ENCODE data around the gene SPAG8. TPM values are rescaled to one million over a fixed set of nuclear protein-coding genes. Genes with fewer than 3 reads are reported as not detected.

SPAG8 gene
- total RNA-seq, 2 experiments from 2014 or later = 1.1 to 3.6 TPM

DNA sequence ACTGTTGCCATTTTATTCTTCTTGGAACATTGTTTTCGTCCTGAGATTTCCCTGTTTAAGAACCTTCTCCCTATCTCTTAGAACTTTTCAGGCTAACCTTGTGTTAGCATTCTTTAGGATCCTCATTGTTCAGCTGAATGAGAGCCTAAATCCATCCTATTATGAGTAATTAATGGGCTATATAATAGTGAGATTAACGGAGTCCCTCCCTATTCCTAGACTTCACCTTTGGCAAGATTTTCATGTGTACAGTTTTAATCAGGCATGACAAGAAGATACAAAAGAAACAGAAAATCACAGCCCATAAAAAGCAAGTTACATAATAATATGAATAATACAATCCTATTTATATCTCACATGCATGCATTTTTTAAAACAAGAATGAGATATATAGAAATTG lies 48.9 kb downstream of the SPAG8 start:
- intact Hi-C loops (cut with micrococcal nuclease; ENCODE audit: unreplicated experiment) = no loop called here
- no TSS peak for BruUV-seq (replicated peaks)

DNA sequence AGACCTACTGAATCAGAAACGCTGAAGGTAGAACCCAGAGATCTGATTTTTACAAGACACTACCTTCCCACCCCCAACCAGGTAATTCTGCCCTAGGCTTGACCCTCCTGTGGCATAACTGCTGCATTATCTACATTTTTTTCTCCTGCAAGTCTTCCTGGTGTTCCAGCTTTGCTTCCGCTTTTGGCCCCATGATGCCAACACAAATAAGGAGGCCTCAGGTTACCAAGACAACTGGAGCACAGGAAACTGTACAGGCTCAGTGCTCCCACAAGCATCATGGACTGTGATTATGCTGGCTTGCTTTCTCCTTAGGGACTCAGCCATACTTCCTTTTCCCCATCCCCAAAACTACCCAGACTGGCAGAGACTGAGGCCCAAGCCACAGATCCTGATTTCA lies 51.4 kb downstream of the SPAG8 start:
- H3K36me3 ChIP-seq (ENCODE audit: insufficient read depth, low read length) = peaks cover 26% of the 10 kb centered on the region
- CTCF ChIA-PET (ENCODE audit: unreplicated experiment) = interaction anchor here (0.5 to 1.6 kb wide), 2 partner anchors 15 to 76 kb away, joined by 3 to 4 read pairs; no protein-coding TSS in a partner anchor
- peak overlapping the region; percentile 9 for H3K27ac ChIP-seq (ENCODE audit: low read depth, low read length, poor library complexity, severe bottlenecking)
- peaks cover 69% of the 10 kb centered on the region for H3K4me1 ChIP-seq (ENCODE audit: insufficient read depth, low read length, poor library complexity, severe bottlenecking)
- no peak overlapping the region for H2AFZ ChIP-seq (ENCODE audit: low read length)
- no peak overlapping the region for H3K4me3 ChIP-seq (ENCODE audit: low read depth, low read length, poor library complexity, severe bottlenecking)
- H3K9me3 ChIP-seq (ENCODE audit: low read length) = peaks cover 10% of the 10 kb centered on the region; the same call in 1 of the 2 replicates
- POLR2A ChIA-PET = interaction anchor here (0.8 to 1.5 kb wide), 6 partner anchors 9 to 28 kb away, joined by 3 to 5 read pairs (median 4); partner anchors contain the start of genes CREB3, GBA2 and RGP1
- no peaks in the 10 kb centered on the region for H4K20me1 ChIP-seq (ENCODE audit: insufficient read depth, low read length)
- BruUV-seq (replicated peaks) = no TSS peak
- intact Hi-C loops (cut with micrococcal nuclease; ENCODE audit: unreplicated experiment) = no loop called here
- peak overlapping the region; percentile 9; the same call in 1 of the 2 replicates for H3K4me2 ChIP-seq (ENCODE audit: low read length)
- H3K9me2 ChIP-seq (ENCODE audit: insufficient read depth, low read length) = no peaks in the 10 kb centered on the region
- peaks cover 49% of the 10 kb centered on the region for H3K79me2 ChIP-seq (ENCODE audit: insufficient read depth, low read depth, low read length)
- no peak for TF ChIP-seq EZH2phosphoT487 (IDR thresholded peaks at IDR 0.05; ENCODE audit: borderline replicate concordance, low read depth, low read length)
- TF ChIP-seq, protein P1, sequence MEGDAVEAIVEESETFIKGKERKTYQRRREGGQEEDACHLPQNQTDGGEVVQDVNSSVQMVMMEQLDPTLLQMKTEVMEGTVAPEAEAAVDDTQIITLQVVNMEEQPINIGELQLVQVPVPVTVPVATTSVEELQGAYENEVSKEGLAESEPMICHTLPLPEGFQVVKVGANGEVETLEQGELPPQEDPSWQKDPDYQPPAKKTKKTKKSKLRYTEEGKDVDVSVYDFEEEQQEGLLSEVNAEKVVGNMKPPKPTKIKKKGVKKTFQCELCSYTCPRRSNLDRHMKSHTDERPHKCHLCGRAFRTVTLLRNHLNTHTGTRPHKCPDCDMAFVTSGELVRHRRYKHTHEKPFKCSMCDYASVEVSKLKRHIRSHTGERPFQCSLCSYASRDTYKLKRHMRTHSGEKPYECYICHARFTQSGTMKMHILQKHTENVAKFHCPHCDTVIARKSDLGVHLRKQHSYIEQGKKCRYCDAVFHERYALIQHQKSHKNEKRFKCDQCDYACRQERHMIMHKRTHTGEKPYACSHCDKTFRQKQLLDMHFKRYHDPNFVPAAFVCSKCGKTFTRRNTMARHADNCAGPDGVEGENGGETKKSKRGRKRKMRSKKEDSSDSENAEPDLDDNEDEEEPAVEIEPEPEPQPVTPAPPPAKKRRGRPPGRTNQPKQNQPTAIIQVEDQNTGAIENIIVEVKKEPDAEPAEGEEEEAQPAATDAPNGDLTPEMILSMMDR (conservative IDR thresholded peaks at IDR 0.05; ENCODE audit: low read length) = no peak
- no peak for DNase-seq (ENCODE audit: low spot score)

More for the DNA sequence above, 48.9 kb downstream of the SPAG8 start:
- Histone ChIP-seq H4K20me1 (ENCODE audit: insufficient read depth, low read length) (no peaks in the 10 kb centered on the region), H3K9me3 (ENCODE audit: low read length) (peaks cover 10% of the 10 kb centered on the region; the same call in 1 of the 2 replicates), H3K9me2 (ENCODE audit: insufficient read depth, low read length) (no peaks in the 10 kb centered on the region), H3K79me2 (ENCODE audit: insufficient read depth, low read depth, low read length) (peaks cover 48% of the 10 kb centered on the region), H3K36me3 (ENCODE audit: insufficient read depth, low read length) (peaks cover 26% of the 10 kb centered on the region), H2AFZ (ENCODE audit: low read length) (no peak overlapping the region), H3K4me2 (ENCODE audit: low read length) (peak overlapping the region; percentile 39), H3K4me3 (ENCODE audit: low read depth, low read length, poor library complexity, severe bottlenecking) (no peak overlapping the region), H3K27ac (ENCODE audit: low read depth, low read length, poor library complexity, severe bottlenecking) (peak overlapping the region; percentile 5), H3K4me1 (ENCODE audit: insufficient read depth, low read length, poor library complexity, severe bottlenecking) (peaks cover 68% of the 10 kb centered on the region)
- TF ChIP-seq EZH2phosphoT487 (IDR thresholded peaks at IDR 0.05; ENCODE audit: borderline replicate concordance, low read depth, low read length) = no peak
- TF ChIP-seq, protein P1 (conservative IDR thresholded peaks at IDR 0.05; ENCODE audit: low read length) = no peak
- ChIA-PET CTCF (ENCODE audit: unreplicated experiment) (interaction anchor here (0.9 kb wide), 1 partner anchor 20 kb away, joined by 3 read pairs; no protein-coding TSS in a partner anchor), POLR2A (interaction anchor here (0.9 to 1.7 kb wide), 4 partner anchors 9 to 14 kb away, joined by 5 to 9 read pairs (median 6); partner anchors contain the start of genes GBA2 and RGP1)
- no peak for DNase-seq (ENCODE audit: low spot score)

DNA sequence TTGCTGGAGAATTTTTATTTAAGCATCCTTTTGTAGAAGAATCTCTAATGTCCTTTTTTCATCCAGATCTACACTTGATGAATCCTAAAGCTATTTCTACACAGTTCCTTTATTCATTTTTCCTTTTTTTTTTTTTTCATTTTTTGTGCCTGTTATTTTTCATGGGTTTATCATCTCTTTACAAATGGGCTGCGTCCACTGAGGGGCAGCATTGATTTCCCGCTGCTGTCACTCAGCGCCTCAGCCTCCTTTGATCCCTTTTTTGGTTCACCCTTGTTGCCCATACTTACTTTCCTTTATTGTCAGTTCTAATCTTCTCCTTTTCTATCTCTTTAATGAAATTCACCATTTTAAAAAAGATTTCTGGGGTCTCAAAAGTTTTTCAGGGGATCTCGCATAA lies 52.3 kb downstream of the SPAG8 start:
- POLR2A ChIA-PET = interaction anchor here (1.3 to 2.8 kb wide), 6 partner anchors 10 to 27 kb away, joined by 3 to 12 read pairs (median 4); partner anchors contain the start of genes CREB3, GBA2 and RGP1
- Histone ChIP-seq H3K79me2 (ENCODE audit: insufficient read depth, low read depth, low read length) (peaks cover 41% of the 10 kb centered on the region), H3K27ac (ENCODE audit: low read depth, low read length, poor library complexity, severe bottlenecking) (no peak overlapping the region), H3K4me2 (ENCODE audit: low read length) (peak overlapping the region; percentile 74), H3K36me3 (ENCODE audit: insufficient read depth, low read length) (peaks cover 20% of the 10 kb centered on the region), H2AFZ (ENCODE audit: low read length) (no peak overlapping the region), H3K9me2 (ENCODE audit: insufficient read depth, low read length) (no peaks in the 10 kb centered on the region), H3K4me3 (ENCODE audit: low read depth, low read length, poor library complexity, severe bottlenecking) (no peak overlapping the region), H4K20me1 (ENCODE audit: insufficient read depth, low read length) (no peaks in the 10 kb centered on the region), H3K9me3 (ENCODE audit: low read length) (peaks cover 4% of the 10 kb centered on the region; the same call in 1 of the 2 replicates), H3K4me1 (ENCODE audit: insufficient read depth, low read length, poor library complexity, severe bottlenecking) (peaks cover 70% of the 10 kb centered on the region)
- CTCF ChIA-PET (ENCODE audit: unreplicated experiment) = interaction anchor here (1.6 kb wide), 1 partner anchor 16 kb away, joined by 4 read pairs; no protein-coding TSS in a partner anchor
- TF ChIP-seq, protein P1 (conservative IDR thresholded peaks at IDR 0.05; ENCODE audit: low read length) = peak; percentile 61
- no peak for TF ChIP-seq EZH2phosphoT487 (IDR thresholded peaks at IDR 0.05; ENCODE audit: borderline replicate concordance, low read depth, low read length)
- DNase-seq (ENCODE audit: low spot score) = no peak
- BruUV-seq (replicated peaks) = no TSS peak
- intact Hi-C loops (cut with micrococcal nuclease; ENCODE audit: unreplicated experiment) = loop anchor here (5.0 kb wide), 1 partner anchor 142 kb away; the partner anchor contains the start of gene CD72
